Cardiac muscle cell (in vitro differentiated cells and primary cell): ENCODE results near the gene ADAMTSL1. TPM values are rescaled to one million over a fixed set of nuclear protein-coding genes. Genes with fewer than 3 reads are reported as not detected.

Experiments used
- DNase-seq, 2 donors: peaks; one replicate each; pipeline versions ENCODE4 v3.0.0 to v3.0.0-alpha.2; 2010 to 2017; ENCODE audit warnings: low read depth in 1 of 2, low spot score in 1 of 2
- H3K27ac ChIP-seq: fragments of 200-600 bp; sonication (generic); 2 replicates; pipeline ENCODE4 v1.5.1; 2016
- H3K27me3 ChIP-seq: fragments of 200-600 bp; sonication (generic); 2 replicates; pipeline ENCODE4 v1.6.0; 2016; ENCODE audit warnings: control low read depth
- H3K36me3 ChIP-seq: fragments of 200-600 bp; sonication (generic); 2 replicates; pipeline ENCODE4 v1.5.1; 2016; ENCODE audit warnings: control low read depth
- H3K4me1 ChIP-seq: fragments of 200-600 bp; sonication (generic); 2 replicates; pipeline ENCODE4 v1.8.1; 2017; ENCODE audit warnings: low read depth, mild to moderate bottlenecking, mixed run types
- H3K4me3 ChIP-seq: fragments of 200-600 bp; sonication (generic); 2 replicates; pipeline ENCODE4 v1.5.1; 2016; ENCODE audit warnings: mild to moderate bottlenecking
- H3K9me3 ChIP-seq: fragments of 200-600 bp; sonication (generic); 2 replicates; pipeline ENCODE4 v1.5.1; 2017; ENCODE audit warnings: low read depth, mild to moderate bottlenecking, control low read depth
- CTCF ChIP-seq: IDR thresholded peaks from 2 replicates; pipeline ENCODE4 v1.5.1; 2012; ENCODE audit warnings: low read depth, mild to moderate bottlenecking, low read length
- polyA plus RNA-seq: library from polyadenylated mRNA; unstranded; fragments of >200 nt; fragmentation: Nextera tagmentation; extraction: Ambion mirVana; gene quantifications from 2 replicates; pipeline ENCODE4 v1.2.1, GENCODE V29; 2016
- total RNA-seq: library from RNA; depleted of rRNA; stranded (reverse); fragments of >200 nt; gene quantifications from 2 replicates; pipeline ENCODE4 v1.2.3, GENCODE V29; 2016

Gene ADAMTSL1
- total and polyA plus RNA-seq, 2 experiments from 2014 or later, result 12.6 to 63.0 TPM

- Histone ChIP-seq H3K36me3 (no peaks in the 10 kb centered on the region), H3K4me1 (peaks cover 15% of the 10 kb centered on the region), H3K4me3 (no peak overlapping the region), H3K9me3 (no peaks in the 10 kb centered on the region), H3K27ac (no peak overlapping the region), H3K27me3 (no peaks in the 10 kb centered on the region)
- no peak for TF ChIP-seq CTCF
- DNase-seq, result no peak
Observed at GRCh38 chr9:18682907-18683306, 209.0 kb downstream of the ADAMTSL1 start.

- H3K9me3 ChIP-seq, result no peaks in the 10 kb centered on the region
- no peak overlapping the region for H3K27ac ChIP-seq
- H3K36me3 ChIP-seq, result no peaks in the 10 kb centered on the region
- no peak for DNase-seq
- no peak overlapping the region for H3K4me3 ChIP-seq
- no peaks in the 10 kb centered on the region for H3K27me3 ChIP-seq
- H3K4me1 ChIP-seq, result peaks cover 15% of the 10 kb centered on the region
- TF ChIP-seq CTCF, result no peak
Observed at GRCh38 chr9:18683312-18683711, 209.4 kb downstream of the ADAMTSL1 start.

GRCh38 chr9:18683851-18684250 lies 209.9 kb downstream of the ADAMTSL1 start:
- Histone ChIP-seq H3K9me3 (no peaks in the 10 kb centered on the region), H3K4me1 (peaks cover 15% of the 10 kb centered on the region), H3K36me3 (no peaks in the 10 kb centered on the region), H3K27me3 (no peaks in the 10 kb centered on the region), H3K4me3 (no peak overlapping the region), H3K27ac (no peak overlapping the region)
- TF ChIP-seq CTCF, result no peak
- no peak for DNase-seq

DNA sequence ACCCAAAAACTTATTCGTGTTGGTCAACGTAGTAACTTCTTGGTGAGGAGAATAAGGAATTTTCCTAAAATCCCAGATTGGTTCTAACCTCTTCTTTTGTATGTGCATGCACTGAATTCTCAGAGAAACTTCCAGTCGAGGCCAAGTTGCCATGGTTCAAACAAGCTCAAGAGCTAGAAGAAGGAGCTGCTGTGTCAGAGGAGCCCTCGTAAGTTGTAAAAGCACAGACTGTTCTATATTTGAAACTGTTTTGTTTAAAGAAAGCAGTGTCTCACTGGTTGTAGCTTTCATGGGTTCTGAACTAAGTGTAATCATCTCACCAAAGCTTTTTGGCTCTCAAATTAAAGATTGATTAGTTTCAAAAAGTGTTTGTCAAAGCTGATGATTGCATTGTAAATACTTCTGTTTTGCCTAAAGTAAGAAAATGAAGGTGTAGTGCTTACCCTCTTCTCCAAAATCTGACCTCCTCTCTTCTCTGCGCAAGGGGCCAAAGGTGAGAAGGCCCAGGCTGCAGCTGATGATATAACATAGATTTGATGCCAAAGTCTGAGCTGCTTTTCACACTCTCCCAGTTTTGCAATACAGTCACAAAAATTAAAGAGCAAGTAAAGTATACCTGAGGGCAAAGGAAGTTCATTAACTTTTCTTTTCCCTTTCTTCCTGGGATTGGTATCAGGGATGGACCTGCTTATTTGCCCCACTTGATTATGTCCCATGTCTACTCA lies 210.8 kb downstream of the ADAMTSL1 start:
- no peak for DNase-seq
- no peaks in the 10 kb centered on the region for H3K27me3 ChIP-seq
- H3K27ac ChIP-seq, result no peak overlapping the region
- no peak overlapping the region for H3K4me3 ChIP-seq
- no peaks in the 10 kb centered on the region for H3K36me3 ChIP-seq
- H3K4me1 ChIP-seq, result peaks cover 15% of the 10 kb centered on the region
- TF ChIP-seq CTCF, result no peak
- H3K9me3 ChIP-seq, result no peaks in the 10 kb centered on the region

- Histone ChIP-seq H3K27ac (no peak overlapping the region), H3K36me3 (no peaks in the 10 kb centered on the region), H3K27me3 (no peaks in the 10 kb centered on the region), H3K4me1 (peaks cover 29% of the 10 kb centered on the region), H3K4me3 (no peak overlapping the region), H3K9me3 (no peaks in the 10 kb centered on the region)
- TF ChIP-seq CTCF, result no peak
- no peak for DNase-seq
Observed at GRCh38 chr9:18688581-18689565, 214.9 kb downstream of the ADAMTSL1 start.
